GM12878 (cell line): ENCODE results near the gene NECTIN1.

ENCODE experiments used
- ATF3 ChIP-seq: IDR thresholded peaks from 2 replicates; pipeline ENCODE4 v1.6.1; 2011; ENCODE audit warnings: low read depth, mild to moderate bottlenecking, low read length, moderate library complexity, borderline replicate concordance; ENCODE audit errors: extremely low read depth
- BCL11A ChIP-seq: IDR thresholded peaks from 2 replicates; pipeline ENCODE4 v1.6.1; 2011; ENCODE audit warnings: low read depth, low read length
- CBX5 ChIP-seq: sonication (generic); IDR thresholded peaks from 2 replicates; pipeline ENCODE4 v1.6.1; 2016; ENCODE audit warnings: low read depth, moderate library complexity, mild to moderate bottlenecking, inconsistent platforms
- CTCF ChIP-seq, 3 experiments: IDR thresholded peaks in 2 of 3; conservative IDR thresholded peaks in 1 of 3; 2 replicates each; pipeline ENCODE4 v1.5.1; 2011; ENCODE audit warnings: low read depth in 3 of 3, low read length in 3 of 3, mild to moderate bottlenecking in 3 of 3, control low read depth in 2 of 3, moderate library complexity in 2 of 3, inconsistent platforms in 1 of 3, mixed read lengths in 1 of 3; ENCODE audit not compliant: control insufficient read depth in 2 of 3, insufficient read depth in 1 of 3; ENCODE audit errors: extremely low read depth in 1 of 3
- EGR1 ChIP-seq, 2 experiments: IDR thresholded peaks; 1 replicate in 1 of 2; 2 replicates in 1 of 2; pipeline ENCODE4 v1.6.1; 2011 to 2012; ENCODE audit warnings: low read depth in 2 of 2, low read length in 2 of 2, borderline replicate concordance in 1 of 2, mild to moderate bottlenecking in 1 of 2, moderate library complexity in 1 of 2
- EP300 ChIP-seq, 2 experiments: fragments of 150-350 bp in 1 of 2; IDR thresholded peaks; 2 replicates each; pipeline ENCODE4 v1.6.1; 2011 to 2012; ENCODE audit warnings: low read depth in 2 of 2, low read length in 2 of 2, borderline replicate concordance in 1 of 2, improper control_type of control experiment in 1 of 2, inconsistent platforms in 1 of 2; ENCODE audit not compliant: control insufficient read depth in 1 of 2
- HSF1 ChIP-seq: fragments of 150-350 bp; IDR thresholded peaks from 2 replicates; pipeline ENCODE4 v1.6.1; 2014; ENCODE audit warnings: mild to moderate bottlenecking, low read depth, low read length
- KDM1A ChIP-seq: fragments of 200-600 bp; sonication (generic); IDR thresholded peaks from 2 replicates; pipeline ENCODE4 v1.6.1; 2016; ENCODE audit warnings: borderline replicate concordance
- POLR2A ChIP-seq: IDR thresholded peaks from 2 replicates; pipeline ENCODE4 v1.6.1; 2011; ENCODE audit warnings: low read depth, mild to moderate bottlenecking, low read length
- POLR2AphosphoS5 ChIP-seq: IDR thresholded peaks from 2 replicates; pipeline ENCODE4 v1.6.1; 2011; ENCODE audit warnings: mild to moderate bottlenecking, low read length, inconsistent platforms
- SIN3A ChIP-seq: IDR thresholded peaks from 2 replicates; pipeline ENCODE4 v1.6.1; 2012; ENCODE audit warnings: low read depth, low read length, improper control_type of control experiment
- TAF1 ChIP-seq: IDR thresholded peaks from 2 replicates; pipeline ENCODE4 v1.6.1; 2011; ENCODE audit warnings: mild to moderate bottlenecking, low read depth, low read length, borderline replicate concordance
- YBX1 ChIP-seq: fragments of 450-650 bp; IDR thresholded peaks from 2 replicates; pipeline ENCODE4 v1.6.1; 2016; ENCODE audit warnings: antibody characterized with exemption

GRCh38 chr11:119616586-119617339, 112.2 kb downstream of the NECTIN1 start:
- TF ChIP-seq POLR2A (no peak), CBX5 (no peak), SIN3A (no peak), CTCF (IDR thresholded peaks at IDR 0.05 in 2 of 3, conservative IDR thresholded peaks at IDR 0.05 in 1 of 3; ENCODE audit: control insufficient read depth in 2 of 3, extremely low read depth in 1 of 3, insufficient read depth in 1 of 3, low read depth in 3 of 3, low read length in 3 of 3) (no peak), BCL11A (no peak), HSF1 (no peak), TAF1 (no peak), EP300 (IDR thresholded peaks at IDR 0.05; ENCODE audit: borderline replicate concordance in 1 of 2, control insufficient read depth in 1 of 2, low read depth in 2 of 2, low read length in 2 of 2) (no peak), EGR1 (IDR thresholded peaks at IDR 0.05; ENCODE audit: borderline replicate concordance in 1 of 2, low read depth in 2 of 2, low read length in 2 of 2) (no peak), POLR2AphosphoS5 (no peak), KDM1A (no peak), YBX1 (no peak), ATF3 (no peak)
